ENCODE results near the gene RPS6KA1. TPM values are rescaled to one million over a fixed set of nuclear protein-coding genes. Genes with fewer than 3 reads are reported as not detected.

The RPS6KA1 gene
- total and polyA plus RNA-seq, 2 of the 8 experiments (the other 6 are each of a cell fraction or from before 2014, with no cell fraction given) = 44.3 to 55.0 TPM

GRCh38 chr1:26541816-26542711 lies 12.5 kb downstream of the RPS6KA1 start:
- H4K91ac ChIP-seq (replicated peaks; ENCODE audit: insufficient read length, low read length) = peak overlapping the region; percentile 11
- no peak overlapping the region for H3K9ac ChIP-seq (replicated peaks in 1 of 4; ENCODE audit: extremely low read depth in 1 of 4, low read depth in 3 of 4, low read length in 3 of 4)
- no peak overlapping the region; a peak in 1 of 8 replicates for H3K4me3 ChIP-seq (ENCODE audit: extremely low read depth in 1 of 4, insufficient read depth in 2 of 4, low read depth in 3 of 4, low read length in 4 of 4)
- H2AFZ ChIP-seq (ENCODE audit: low read length) = no peak overlapping the region
- H2BK12ac ChIP-seq (ENCODE audit: low read depth, low read length) = 0 out of 2 replicates have a peak overlapping the region, but pooled peaks have one; percentile 50
- FAIRE-seq = no peak
- H2BK120ac ChIP-seq (replicated peaks; ENCODE audit: low read depth, low read length) = no peak overlapping the region
- H3K4ac ChIP-seq (replicated peaks; ENCODE audit: insufficient read length, low read depth, low read length) = peak overlapping the region; percentile 57
- ChIA-PET CTCF (ENCODE audit: partially characterized antibody) (interaction anchor here (0.6 to 6.3 kb wide), 19 partner anchors 9 to 314 kb away, joined by 3 to 88 read pairs (median 4); partner anchors contain the start of gene RPS6KA1), POLR2A (ENCODE audit: partially characterized antibody) (interaction anchor here (1.0 to 3.4 kb wide), 3 partner anchors 11 to 124 kb away, joined by 3 to 14 read pairs (median 4); partner anchors contain the start of gene RPS6KA1)
- peak overlapping the region; percentile 45; the same call in 1 of the 2 replicates for H3K27ac ChIP-seq (ENCODE audit: low read depth, low read length)
- peaks cover 7% of the 10 kb centered on the region for H3K79me1 ChIP-seq (ENCODE audit: low read depth, low read length)
- peaks cover 0 to 1% (median under 1%) of the 10 kb centered on the region in 4 experiments; a peak in 2 of 8 replicates for H3K36me3 ChIP-seq (ENCODE audit: control insufficient read depth in 2 of 4, insufficient read depth in 4 of 4, low read length in 3 of 4)
- 72% methylated on average over 17 of the region's 18 CpGs; no CpG with 5 or more reads in 1 of the 2 experiments for WGBS, 2 experiments (ENCODE audit: extremely low coverage in 1 of 2, insufficient coverage in 1 of 2, insufficient read length in 1 of 2, insufficient replicate concordance in 2 of 2, low coverage in 1 of 2, low lambda C conversion rate in 2 of 2, missing lambda C conversion rate in 1 of 2)
- H3K9me3 ChIP-seq (ENCODE audit: insufficient read depth in 2 of 2, low read depth in 1 of 2, low read length in 1 of 2) = no peaks in the 10 kb centered on the region
- H3K79me2 ChIP-seq (ENCODE audit: control insufficient read depth in 1 of 2, insufficient read depth in 2 of 2, low read length in 2 of 2) = no peaks in the 10 kb centered on the region
- H3K23ac ChIP-seq (ENCODE audit: insufficient read length) = no peak overlapping the region
- no peak overlapping the region for H2BK20ac ChIP-seq (ENCODE audit: low read length)
- H4K5ac ChIP-seq (ENCODE audit: insufficient read length, low read depth, low read length) = peak overlapping the region; percentile 48
- H4K8ac ChIP-seq (ENCODE audit: extremely low read depth, insufficient read depth, low read length) = peak overlapping the region; percentile 77
- H3K18ac ChIP-seq (ENCODE audit: extremely low read depth, low read length) = peak overlapping the region; percentile 62; the same call in 1 of the 2 replicates
- H2BK15ac ChIP-seq (ENCODE audit: low read length) = peak overlapping the region; percentile 88; the same call in 1 of the 2 replicates
- no peaks in the 10 kb centered on the region for H3K23me2 ChIP-seq (ENCODE audit: low read depth, low read length)
- no peak overlapping the region for H3K56ac ChIP-seq (replicated peaks; ENCODE audit: insufficient read length, low read depth, low read length)
- H2AK5ac ChIP-seq (ENCODE audit: low read depth, low read length) = no peak overlapping the region; the same call in 1 of the 2 replicates
- peak overlapping the region; percentile 81; the same call in 1 of the 2 replicates for H2BK5ac ChIP-seq (ENCODE audit: low read depth, low read length)
- peak in 1 of 2 experiments; percentile 78 for DNase-seq (ENCODE audit: low read depth in 1 of 2, low spot score in 2 of 2)
- H3K27me3 ChIP-seq (replicated peaks in 1 of 4; ENCODE audit: control insufficient read depth in 3 of 4, extremely low read depth in 1 of 4, insufficient read depth in 3 of 4, low read length in 3 of 4) = no peaks in the 10 kb centered on the region
- peaks cover 11 to 28% of the 10 kb centered on the region in 2 experiments for H4K20me1 ChIP-seq (replicated peaks in 1 of 2; ENCODE audit: control insufficient read depth in 1 of 2, insufficient read depth in 2 of 2, low read length in 2 of 2)
- H3K14ac ChIP-seq (ENCODE audit: insufficient read length) = no peak overlapping the region
- peaks cover 0 to 17% (median 7%) of the 10 kb centered on the region in 4 experiments; a peak in 6 of 7 replicates for H3K4me1 ChIP-seq (replicated peaks in 1 of 4; ENCODE audit: control insufficient read depth in 3 of 4, insufficient read depth in 4 of 4, low read length in 3 of 4)
- H3K4me2 ChIP-seq (ENCODE audit: insufficient read depth in 1 of 2, low read depth in 2 of 2, low read length in 2 of 2) = 0 out of 4 replicates have a peak overlapping the region, but pooled peaks of 1 of the 2 experiments have one; percentile 19
- no peak for TF ChIP-seq ATF3 (IDR thresholded peaks at IDR 0.05; ENCODE audit: insufficient read depth, low read depth, low read length)
- TF ChIP-seq KDM5A (IDR thresholded peaks at IDR 0.05; ENCODE audit: low read length) = no peak
- TF ChIP-seq CEBPB (IDR thresholded peaks at IDR 0.05; ENCODE audit: low read depth, low read length) = no peak
- no peak for TF ChIP-seq SIRT6 (IDR thresholded peaks at IDR 0.05; ENCODE audit: low read length)
- 0 out of 2 replicates have a peak, but pooled peaks have one; percentile 17 for TF ChIP-seq GABPA (IDR thresholded peaks at IDR 0.05; ENCODE audit: borderline replicate concordance, insufficient read depth, low read length)
- peak; percentile 31; the same call in 1 of the 2 replicates for TF ChIP-seq RBBP5 (IDR thresholded peaks at IDR 0.05; ENCODE audit: borderline replicate concordance, low read depth, low read length)
- peak; percentile 59 to 74 (median 66) for TF ChIP-seq CTCF (IDR thresholded peaks at IDR 0.05; ENCODE audit: control extremely low read depth in 1 of 3, insufficient read depth in 1 of 3, low read depth in 1 of 3, low read length in 3 of 3)

Measured in H1 (cell line).